ENCODE data around the gene OR9A4.

- no peak for TF ChIP-seq YY1 (IDR thresholded peaks at IDR 0.05; ENCODE audit: insufficient read depth, insufficient read length)
- no peak for TF ChIP-seq SUZ12 (IDR thresholded peaks at IDR 0.05; ENCODE audit: extremely low read depth, insufficient read depth, insufficient read length)
- TF ChIP-seq ZNF274 (IDR thresholded peaks at IDR 0.05; ENCODE audit: low read depth, low read length), result no peak
Measured at GRCh38 chr7:141956084-141956483, 39.9 kb downstream of the OR9A4 start.
